GM18861 (cell line): ENCODE data around the gene GUCY2D.
"Not testable (repeated sequence)": the region's sequence is repeated elsewhere in the genome, so short reads cannot be mapped to it uniquely, and the experiment has no call there.

Source experiments
- ATAC-seq: cut with Tn5 transposase; IDR thresholded peaks from one replicate; pipeline ENCODE4 v1.9.1; 2021; ENCODE audit not compliant: unreplicated experiment

Gene GUCY2D

DNA sequence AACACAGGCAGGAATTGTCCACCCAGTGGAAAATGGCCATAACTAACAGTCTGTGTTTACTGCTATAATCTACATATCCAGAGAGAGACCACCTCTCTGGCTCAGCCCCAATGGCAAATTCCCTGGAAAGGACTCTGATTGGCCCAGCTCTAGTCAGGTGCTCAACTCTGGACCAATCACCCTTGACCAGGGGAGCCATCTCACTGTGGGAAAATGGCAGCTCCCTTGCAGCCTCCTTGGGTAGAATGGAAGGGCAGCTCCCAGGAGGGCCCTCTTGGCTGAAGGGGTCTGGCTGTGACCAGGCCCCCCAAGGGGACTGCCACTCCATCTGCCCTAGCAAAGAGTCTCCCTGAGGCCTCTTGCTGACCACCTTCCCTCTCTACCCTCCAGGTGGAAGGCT is 39.6 kb downstream of the GUCY2D start:
- no peak for ATAC-seq

DNA sequence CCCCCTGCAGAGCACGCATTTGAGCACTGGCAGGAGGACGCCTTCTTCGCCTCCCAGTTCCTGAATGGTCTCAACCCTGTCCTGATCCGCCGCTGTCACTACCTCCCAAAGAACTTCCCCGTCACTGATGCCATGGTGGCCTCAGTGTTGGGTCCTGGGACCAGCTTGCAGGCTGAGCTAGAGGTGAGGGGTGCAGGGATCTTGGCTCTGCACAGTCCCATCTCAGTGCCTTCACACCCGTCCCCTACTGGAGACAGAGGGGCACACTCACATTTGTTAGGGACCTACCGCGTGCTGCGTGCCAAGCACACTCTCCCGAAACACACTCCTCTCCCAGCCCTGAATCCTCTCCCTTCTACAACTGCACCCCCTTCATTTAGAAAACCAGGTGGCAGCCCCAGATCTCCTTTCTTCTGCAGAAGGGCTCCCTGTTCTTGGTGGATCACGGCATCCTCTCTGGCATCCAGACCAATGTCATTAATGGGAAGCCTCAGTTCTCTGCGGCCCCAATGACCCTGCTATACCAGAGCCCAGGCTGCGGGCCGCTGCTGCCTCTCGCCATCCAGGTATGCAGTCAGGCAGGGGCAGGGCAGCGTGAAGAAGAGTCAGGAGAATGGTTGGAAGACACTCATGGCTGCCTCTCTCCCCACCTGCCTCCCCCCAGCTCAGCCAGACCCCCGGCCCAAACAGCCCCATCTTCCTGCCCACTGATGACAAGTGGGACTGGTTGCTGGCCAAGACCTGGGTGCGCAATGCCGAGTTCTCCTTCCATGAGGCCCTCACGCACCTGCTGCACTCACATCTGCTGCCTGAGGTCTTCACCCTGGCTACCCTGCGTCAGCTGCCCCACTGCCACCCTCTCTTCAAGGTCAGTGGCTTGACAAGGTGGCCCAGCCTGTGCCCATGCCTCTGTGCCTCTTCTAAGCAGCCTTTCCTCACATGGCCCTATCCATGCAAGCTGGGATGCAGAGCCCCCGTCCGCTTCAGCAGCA is 42.7 kb downstream of the GUCY2D start:
- ATAC-seq, result no peak

GRCh38 chr17:8046306-8046928 is 44.0 kb downstream of the GUCY2D start:
- no peak for ATAC-seq

- no peak for ATAC-seq
Measured at GRCh38 chr17:8046929-8047768, 44.7 kb downstream of the GUCY2D start.

GRCh38 chr17:8047769-8048110 is 45.3 kb downstream of the GUCY2D start:
- ATAC-seq, result no peak

DNA sequence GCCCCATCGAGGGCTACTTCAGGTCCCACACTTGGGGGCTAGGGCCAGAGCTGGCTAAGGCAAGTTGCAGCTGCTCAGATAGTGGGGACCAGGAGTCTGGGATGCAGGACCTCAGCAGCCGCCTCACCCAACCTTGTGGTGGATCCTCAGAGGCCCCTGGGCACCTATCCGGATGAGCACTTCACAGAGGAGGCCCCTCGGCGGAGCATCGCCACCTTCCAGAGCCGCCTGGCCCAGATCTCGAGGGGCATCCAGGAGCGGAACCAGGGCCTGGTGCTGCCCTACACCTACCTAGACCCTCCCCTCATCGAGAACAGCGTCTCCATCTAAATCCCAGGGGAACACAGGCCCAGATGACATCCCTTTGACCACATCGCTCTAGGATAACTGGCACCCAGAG is 45.8 kb downstream of the GUCY2D start:
- no peak for ATAC-seq

- ATAC-seq, result no peak
Measured at GRCh38 chr17:8048736-8049135, 46.3 kb downstream of the GUCY2D start.

- no peak for ATAC-seq
Measured at GRCh38 chr17:8051831-8052230, 49.4 kb downstream of the GUCY2D start.

DNA sequence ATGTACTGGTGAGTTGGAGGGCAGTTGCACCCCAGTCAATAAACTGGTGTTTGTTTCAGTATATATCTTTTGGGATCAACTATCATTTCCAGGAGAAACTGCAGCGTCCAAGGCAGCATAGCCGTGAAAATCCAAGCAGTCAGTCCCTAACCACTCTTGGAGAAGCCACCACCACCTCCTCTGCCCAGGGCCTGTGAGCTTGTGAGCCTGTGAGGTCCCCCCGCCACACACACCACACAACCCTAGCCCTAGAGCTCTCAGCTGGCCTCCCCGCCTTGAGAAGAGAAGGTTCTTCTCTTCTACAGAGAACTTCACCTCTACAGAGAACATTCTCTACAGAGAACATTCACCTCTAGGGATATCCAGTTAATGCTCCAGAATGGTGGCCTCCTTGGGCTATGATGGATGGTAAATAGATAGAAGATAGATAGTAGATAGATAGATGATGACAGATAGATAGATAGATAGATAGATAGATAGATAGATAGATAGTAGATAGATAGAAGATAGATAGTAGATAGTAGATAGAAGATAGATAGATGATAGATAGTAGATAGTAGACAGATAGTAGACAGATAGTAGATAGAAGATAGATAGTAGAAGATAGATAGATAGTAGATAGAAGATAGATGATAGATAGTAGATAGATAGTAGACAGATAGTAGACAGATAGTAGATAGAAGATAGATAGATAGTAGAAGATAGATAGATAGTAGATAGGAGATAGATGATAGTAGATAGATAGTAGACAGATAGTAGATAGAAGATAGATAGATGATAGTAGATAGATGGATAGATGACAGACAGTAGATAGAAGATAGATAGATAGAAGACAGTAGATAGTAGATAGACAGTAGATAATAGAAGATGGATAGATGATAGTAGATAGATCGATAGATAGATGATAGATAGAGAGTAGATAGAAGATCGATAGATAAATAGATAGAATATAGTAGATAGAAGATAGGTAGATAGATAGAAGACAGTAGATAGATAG is 50.1 kb downstream of the GUCY2D start:
- ATAC-seq, result no peak

GRCh38 chr17:8053600-8053999 is 51.2 kb downstream of the GUCY2D start:
- ATAC-seq, result no peak

GRCh38 chr17:8055851-8056231 is 53.4 kb downstream of the GUCY2D start:
- ATAC-seq, result no peak

DNA sequence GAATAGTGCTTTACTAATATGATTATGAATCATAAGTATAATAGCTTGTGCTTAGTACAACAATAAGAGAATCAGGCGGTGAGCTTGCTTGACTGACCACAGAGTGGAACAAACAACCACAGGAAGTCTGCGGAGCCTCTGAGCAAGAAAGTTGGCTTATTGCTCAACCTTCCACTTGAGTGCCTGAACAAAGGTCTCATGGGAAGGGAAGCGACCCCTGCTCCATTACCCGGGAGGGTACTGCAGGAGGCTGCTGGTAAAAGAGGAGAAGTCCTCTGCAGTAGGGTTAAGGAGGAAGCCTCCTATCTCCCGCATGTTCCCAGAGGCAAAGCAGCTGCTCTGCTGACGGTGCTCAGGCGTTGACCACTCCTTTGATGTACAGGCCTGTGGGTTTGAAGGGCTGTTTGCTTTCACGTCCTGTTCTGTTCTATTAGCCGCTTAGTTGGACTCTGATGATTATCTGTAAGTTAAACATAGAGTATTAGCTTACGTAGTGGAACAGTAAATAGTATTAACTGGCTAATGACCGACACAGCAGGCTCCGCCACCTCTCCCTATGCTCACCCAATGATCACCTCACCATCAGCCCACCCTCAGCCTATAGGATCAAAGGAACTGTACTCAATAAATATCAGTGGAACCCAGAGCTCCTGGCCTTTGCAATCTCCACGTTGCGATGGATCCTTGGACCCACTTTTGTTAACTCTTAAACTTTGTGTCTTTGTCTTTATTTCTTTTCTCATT is 54.0 kb downstream of the GUCY2D start:
- ATAC-seq, result peak; percentile 52

GRCh38 chr17:8056976-8057625 is 54.7 kb downstream of the GUCY2D start:
- ATAC-seq, result no peak

DNA sequence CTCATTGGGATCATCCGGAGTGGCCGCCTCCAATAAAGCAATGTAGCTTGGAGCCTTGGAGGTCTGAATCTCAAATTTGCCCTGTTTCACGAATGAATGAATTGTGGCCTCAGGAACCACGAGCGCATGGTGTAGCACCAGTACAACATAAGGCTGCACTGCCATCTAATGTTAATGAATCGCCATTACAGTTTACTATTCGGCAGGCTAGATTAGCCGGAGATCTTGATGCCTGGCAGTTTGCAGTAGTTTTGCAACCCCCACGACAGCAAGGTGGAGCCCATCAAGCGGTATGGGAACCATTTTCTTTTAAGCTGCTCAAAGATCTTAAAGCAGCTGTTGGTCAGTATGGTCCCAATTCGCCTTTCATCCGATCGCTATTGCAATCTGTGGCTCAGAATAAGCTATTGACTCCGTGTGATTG is 55.3 kb downstream of the GUCY2D start:
- no peak for ATAC-seq

- ATAC-seq, result no peak
Measured at GRCh38 chr17:8059131-8059530, 56.7 kb downstream of the GUCY2D start.

GRCh38 chr17:8060274-8060673 is 57.9 kb downstream of the GUCY2D start:
- no peak for ATAC-seq

DNA sequence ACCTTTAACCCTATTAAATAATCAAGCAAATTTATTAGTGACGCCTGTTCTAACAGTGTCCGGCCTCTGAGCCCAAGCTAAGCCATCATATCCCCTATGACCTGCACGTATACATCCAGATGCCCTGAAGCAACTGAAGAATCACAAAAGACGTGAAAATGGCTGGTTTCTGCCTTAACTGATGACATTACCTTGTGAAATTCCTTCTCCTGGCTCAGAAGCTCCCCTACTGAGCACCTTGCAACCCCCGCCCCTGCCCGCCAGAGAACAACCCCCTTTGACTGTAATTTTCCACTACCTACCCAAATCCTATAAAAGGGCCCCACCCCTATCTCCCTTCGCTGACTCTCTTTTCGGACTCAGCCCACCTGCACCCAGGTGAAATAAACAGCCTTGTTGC is 59.4 kb downstream of the GUCY2D start:
- not testable (repeated sequence) for ATAC-seq

- ATAC-seq, result no peak
Measured at GRCh38 chr17:8062435-8062806, 60.0 kb downstream of the GUCY2D start.

- ATAC-seq, result no peak
Measured at GRCh38 chr17:8062807-8063483, 60.5 kb downstream of the GUCY2D start.
